ENCODE measurements around the gene GRID1. TPM values are rescaled to one million over a fixed set of nuclear protein-coding genes. Genes with fewer than 3 reads are reported as not detected.

GRID1 gene
- total RNA-seq, 1 experiment from 2014 or later = 0.05 TPM

DNA sequence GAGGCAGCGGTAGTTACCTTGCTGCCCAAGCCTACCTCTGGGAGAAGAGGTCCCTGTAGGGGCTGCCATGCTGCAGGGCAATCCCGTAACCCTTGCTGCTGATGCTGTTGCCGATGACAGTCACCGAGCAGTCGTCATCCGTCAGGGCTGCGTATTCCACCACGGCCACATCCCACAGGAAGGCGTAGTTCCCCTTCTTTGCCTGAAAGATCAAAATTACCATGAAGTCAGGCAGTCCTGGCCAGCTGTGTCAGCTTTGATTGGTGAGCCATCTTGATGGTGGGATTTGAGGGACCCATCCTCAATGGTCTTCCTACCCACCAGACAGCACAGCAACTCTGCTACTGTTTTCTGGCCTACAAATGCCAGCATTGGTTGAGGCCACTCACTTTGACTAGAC is 746.8 kb downstream of the GRID1 start:
- no peak for DNase-seq (ENCODE audit: extremely low read depth, low read depth)

DNA sequence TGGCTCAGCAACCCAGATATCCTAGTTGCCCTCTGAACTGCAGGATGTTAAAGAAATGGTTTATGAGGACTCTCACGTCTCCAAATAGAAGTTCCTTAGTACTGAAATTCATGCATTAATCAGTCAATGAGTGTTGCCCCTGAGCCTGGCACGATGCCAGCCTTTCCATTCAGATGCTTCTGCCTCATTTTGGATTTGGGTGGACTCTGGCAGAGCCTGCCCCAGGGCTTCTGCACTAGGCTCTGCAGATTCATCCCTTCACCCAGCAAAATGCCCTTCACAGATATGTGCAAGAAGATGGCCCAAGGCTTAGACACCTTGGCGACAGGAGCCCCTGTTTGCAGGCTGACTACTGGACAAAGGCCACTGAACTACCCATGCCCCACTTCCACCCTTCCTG is 747.8 kb downstream of the GRID1 start:
- no peak for DNase-seq (ENCODE audit: extremely low read depth, low read depth)

GRCh38 chr10:85617751-85618546 is 748.6 kb downstream of the GRID1 start:
- DNase-seq (ENCODE audit: extremely low read depth, low read depth) = no peak

- DNase-seq (ENCODE audit: extremely low read depth, low read depth) = no peak
Observed at GRCh38 chr10:85615556-85615955, 751.0 kb downstream of the GRID1 start.

DNA sequence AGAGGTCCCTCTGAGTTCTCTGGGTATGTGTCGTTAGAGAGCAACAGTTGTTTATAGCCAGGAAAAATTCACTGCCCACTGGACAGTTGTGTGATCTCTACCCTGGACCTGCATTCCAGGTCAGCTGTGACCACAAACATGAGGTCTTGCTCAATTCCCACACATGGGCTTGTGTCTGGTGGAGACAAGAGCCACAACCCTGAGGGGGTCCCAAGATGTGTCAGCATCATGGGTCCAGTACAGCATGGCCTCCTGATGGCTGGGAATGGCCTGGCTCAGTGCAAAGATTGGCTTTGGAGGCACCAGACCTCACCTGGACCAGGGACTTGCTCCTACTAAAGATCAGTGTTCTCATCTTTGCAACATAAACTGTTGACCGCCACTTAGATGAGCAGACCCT is 751.6 kb downstream of the GRID1 start:
- no peak for DNase-seq (ENCODE audit: extremely low read depth, low read depth)

GRCh38 chr10:85614566-85614965 is 752.0 kb downstream of the GRID1 start:
- no peak for DNase-seq (ENCODE audit: extremely low read depth, low read depth)

DNA sequence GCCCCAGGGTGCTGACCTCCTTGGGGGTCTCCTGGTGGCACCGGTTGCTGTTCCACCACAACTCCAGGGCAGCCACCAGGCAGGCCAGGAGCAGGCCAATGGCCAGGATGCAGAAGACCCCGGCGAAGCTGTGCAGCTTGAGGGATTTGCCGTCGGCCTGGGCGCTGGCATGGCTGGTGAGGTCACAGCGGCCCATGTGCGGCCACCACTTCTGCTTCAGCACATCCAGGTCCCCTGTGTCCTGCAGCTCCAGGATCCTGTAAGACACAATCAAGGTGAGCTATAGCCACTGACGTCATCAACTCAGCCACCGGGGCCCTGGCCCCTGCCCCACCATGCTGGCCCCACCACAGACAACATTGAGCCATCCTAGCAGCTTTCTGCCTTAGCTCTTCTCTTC is 753.2 kb downstream of the GRID1 start:
- no peak for DNase-seq (ENCODE audit: extremely low read depth, low read depth)

DNA sequence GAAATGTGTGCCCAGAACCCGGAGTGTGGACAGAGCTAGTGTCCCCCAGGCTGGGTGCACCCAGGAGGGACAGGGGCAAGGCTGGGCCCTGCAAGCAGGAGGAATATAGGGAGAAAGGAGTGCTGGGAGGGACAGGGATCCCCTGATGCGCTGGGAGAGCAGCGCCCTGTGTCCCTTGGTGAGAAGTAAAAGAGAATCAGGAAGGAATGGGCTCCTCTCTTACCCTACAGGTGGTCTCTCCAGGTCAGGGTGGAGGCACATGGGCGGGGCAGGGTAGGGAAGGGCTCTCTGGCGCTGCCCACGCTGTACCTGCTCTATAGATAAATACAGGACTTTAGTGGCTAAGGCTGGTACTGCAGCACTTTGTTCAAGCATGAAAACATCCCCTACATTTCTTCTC is 753.8 kb downstream of the GRID1 start:
- DNase-seq (ENCODE audit: extremely low read depth, low read depth) = no peak

- DNase-seq (ENCODE audit: extremely low read depth, low read depth) = no peak
Observed at GRCh38 chr10:85612378-85612775, 754.2 kb downstream of the GRID1 start.

DNA sequence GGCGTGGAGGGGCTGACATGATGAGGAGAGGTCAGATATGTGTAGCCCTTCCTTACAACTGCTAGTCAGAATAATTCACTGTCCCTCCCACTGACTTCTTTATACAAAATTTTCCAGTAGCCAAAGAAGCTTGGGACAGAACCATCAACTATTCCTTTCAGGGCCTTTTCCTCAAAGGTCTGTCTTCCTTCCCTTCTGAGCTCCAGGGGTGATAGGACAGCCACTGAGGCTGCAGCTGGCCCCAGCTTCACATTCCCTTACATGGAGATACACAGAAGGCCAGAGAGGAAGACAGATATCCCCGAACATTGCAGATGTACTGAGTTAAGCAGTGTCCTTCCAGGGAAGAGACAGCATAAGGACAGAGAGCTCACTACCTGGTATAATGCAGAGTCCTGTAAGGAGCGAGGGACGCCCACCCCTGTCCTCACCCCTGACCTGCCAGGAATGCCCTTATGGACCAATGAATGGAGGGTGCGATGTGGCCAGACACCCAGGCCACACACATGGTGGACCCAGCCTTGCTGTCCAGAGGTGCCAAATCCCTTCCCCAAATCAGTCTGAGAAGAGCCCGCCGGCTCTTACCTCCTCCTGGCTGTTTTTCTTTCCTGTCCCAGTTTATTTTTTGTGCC is 754.7 kb downstream of the GRID1 start:
- DNase-seq (ENCODE audit: extremely low read depth, low read depth) = no peak

DNA sequence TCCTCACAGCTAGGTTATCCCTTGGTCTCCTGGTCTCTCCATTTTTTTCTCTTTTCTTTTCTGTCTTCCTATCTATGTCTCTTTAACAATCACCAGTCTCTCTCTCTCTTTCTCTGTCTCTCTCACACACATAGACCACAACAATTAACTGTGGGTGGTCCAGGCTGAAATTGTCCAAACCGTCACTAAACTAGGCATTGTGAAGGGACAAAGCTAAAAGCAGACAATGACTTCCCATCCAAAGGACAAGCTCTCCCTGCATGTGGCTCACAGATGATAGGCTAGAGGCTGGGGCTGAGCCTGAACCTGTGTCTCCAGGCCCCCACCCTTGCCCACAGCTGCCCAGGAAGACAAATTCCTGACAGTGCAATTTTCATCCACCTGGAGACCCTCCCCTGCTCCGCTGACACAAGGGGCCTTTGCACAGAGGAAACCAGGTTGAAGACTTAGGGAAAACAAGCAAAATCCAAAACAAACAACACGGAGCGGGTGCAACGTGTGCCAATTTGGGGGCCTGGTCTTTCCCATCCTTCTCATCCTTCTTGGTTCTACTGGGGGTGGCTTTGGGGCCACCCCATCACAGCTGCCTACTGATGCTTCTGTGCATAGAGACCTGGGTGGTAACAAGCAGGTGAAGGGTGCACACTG is 755.4 kb downstream of the GRID1 start:
- DNase-seq (ENCODE audit: extremely low read depth, low read depth) = no peak

- no peak for DNase-seq (ENCODE audit: extremely low read depth, low read depth)
Observed at GRCh38 chr10:85610381-85611092, 756.1 kb downstream of the GRID1 start.

DNA sequence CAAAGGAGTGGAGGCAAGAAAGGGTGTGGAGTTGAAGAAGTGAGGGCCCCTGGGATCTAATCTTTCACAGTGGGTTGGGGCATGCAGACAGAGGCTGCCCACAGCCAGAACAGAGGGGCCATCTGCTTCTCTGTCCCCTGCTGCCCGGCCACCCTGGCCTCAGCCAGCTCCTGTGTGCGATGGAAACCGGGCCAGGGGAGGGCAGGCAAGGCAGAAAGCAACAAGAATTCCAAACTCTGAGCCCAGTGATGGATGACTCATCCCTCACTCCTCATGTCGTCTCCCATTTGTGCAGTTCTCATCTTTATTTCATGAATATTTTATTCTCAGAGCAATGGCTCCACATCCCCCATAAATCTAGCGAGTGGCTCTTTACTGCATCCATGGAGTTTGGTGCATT is 757.1 kb downstream of the GRID1 start:
- no peak for DNase-seq (ENCODE audit: extremely low read depth, low read depth)

DNA sequence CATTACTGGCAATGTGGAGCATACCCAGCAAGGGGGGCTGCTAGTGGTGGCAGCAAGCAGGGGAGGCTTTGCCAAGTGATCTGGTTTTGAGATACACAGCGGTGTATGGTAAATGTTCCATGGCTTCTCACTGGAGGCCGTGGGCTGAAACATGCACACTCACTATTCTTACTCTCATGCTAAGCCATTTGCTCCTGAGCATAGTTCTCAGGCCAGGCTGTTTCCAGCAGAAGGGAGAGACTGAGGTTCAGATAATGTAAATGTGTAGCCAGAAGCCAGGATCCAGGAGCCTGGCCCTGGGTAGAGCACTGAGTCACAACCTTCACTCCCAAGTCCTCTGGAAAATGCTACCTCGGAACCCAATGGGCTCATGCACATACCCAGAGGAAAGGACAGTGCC is 757.9 kb downstream of the GRID1 start:
- no peak for DNase-seq (ENCODE audit: extremely low read depth, low read depth)

GRCh38 chr10:85607043-85607695 is 759.4 kb downstream of the GRID1 start:
- no peak for DNase-seq (ENCODE audit: extremely low read depth, low read depth)

GRCh38 chr10:85606401-85606800 is 760.2 kb downstream of the GRID1 start:
- DNase-seq (ENCODE audit: extremely low read depth, low read depth) = no peak

DNA sequence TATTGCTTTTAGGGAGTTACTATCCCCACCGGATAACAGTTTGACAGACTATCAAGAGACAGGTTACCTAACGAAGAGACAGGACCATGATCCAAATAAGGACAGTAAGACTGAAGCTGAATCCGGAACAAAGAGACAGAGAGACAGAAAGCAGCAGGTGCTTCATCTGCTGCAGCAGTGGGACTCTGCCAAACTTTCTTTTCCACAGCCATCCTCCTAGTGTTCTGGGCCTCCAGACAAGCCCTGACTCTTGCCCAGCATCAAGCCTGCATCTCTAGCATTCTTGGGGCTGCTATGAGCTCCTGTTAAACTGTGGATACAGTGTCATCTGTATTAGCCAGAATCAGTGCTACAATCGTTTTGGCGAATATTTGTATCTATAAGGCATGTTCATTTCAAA is 761.7 kb downstream of the GRID1 start:
- DNase-seq (ENCODE audit: extremely low read depth, low read depth) = no peak

GRCh38 chr10:85604136-85604725 is 762.4 kb downstream of the GRID1 start:
- no peak for DNase-seq (ENCODE audit: extremely low read depth, low read depth)

GRCh38 chr10:85603151-85603940 is 763.2 kb downstream of the GRID1 start:
- no peak for DNase-seq (ENCODE audit: extremely low read depth, low read depth)

DNA sequence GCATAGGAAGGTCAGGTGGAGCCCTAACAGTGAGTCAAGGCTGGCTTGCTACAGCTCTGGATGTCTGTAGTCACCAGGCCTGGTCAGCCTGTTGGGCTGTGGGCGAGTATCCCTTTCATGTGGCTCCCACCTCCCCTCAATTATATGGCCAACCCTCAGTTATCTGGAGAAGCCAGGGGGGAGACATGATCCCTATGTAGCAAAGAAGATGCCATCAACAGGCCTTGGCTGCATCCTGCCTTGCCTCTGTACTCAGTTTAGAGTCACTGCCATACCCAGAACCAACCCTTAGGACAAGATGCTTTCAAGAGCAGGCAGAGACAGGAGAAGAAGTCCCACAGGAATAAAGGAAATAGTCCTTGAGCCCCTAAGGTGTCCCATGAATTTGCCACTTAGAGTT is 763.9 kb downstream of the GRID1 start:
- DNase-seq (ENCODE audit: extremely low read depth, low read depth) = no peak

Measured in NCI-H460 (cell line).